Peyer's patch (tissue), 4 donors: ENCODE results near the gene PDE1C.

Experiments used
- POLR2A ChIP-seq, 2 donors: fragments of 450-650 bp; IDR thresholded peaks; one replicate each; pipeline ENCODE4 v1.5.1; 2017; ENCODE audit warnings: antibody characterized with exemption in 2 of 2, mild to moderate bottlenecking in 2 of 2, moderate library complexity in 2 of 2
- TF ChIP-seq, protein P1 (sequence below), 6 experiments: fragments of 450-650 bp in 4 of 6; fragments of 200-600 bp in 2 of 6; sonication (generic) in 1 of 6; IDR thresholded peaks; one replicate each; pipeline ENCODE4 v1.5.1; 2017 to 2019; ENCODE audit warnings: antibody characterized with exemption in 6 of 6, mild to moderate bottlenecking in 3 of 6, moderate library complexity in 1 of 6

- no peak for TF ChIP-seq POLR2A (IDR thresholded peaks at IDR 0.05)
- TF ChIP-seq, protein P1, sequence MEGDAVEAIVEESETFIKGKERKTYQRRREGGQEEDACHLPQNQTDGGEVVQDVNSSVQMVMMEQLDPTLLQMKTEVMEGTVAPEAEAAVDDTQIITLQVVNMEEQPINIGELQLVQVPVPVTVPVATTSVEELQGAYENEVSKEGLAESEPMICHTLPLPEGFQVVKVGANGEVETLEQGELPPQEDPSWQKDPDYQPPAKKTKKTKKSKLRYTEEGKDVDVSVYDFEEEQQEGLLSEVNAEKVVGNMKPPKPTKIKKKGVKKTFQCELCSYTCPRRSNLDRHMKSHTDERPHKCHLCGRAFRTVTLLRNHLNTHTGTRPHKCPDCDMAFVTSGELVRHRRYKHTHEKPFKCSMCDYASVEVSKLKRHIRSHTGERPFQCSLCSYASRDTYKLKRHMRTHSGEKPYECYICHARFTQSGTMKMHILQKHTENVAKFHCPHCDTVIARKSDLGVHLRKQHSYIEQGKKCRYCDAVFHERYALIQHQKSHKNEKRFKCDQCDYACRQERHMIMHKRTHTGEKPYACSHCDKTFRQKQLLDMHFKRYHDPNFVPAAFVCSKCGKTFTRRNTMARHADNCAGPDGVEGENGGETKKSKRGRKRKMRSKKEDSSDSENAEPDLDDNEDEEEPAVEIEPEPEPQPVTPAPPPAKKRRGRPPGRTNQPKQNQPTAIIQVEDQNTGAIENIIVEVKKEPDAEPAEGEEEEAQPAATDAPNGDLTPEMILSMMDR (IDR thresholded peaks at IDR 0.05) = no peak
These were observed 345.5 kb downstream of the PDE1C start for GRCh38 chr7:31724696-31725095.
